RWPE2 (cell line): ENCODE data around the gene SH3GLB2.

ENCODE experiments used
- ATAC-seq: fragments of 200-7000 bp; cut with Tn5 transposase; 3 replicates; pipeline ENCODE4 v1.9.1; 2021; ENCODE audit warnings: low read depth
- DNase-seq: peaks from one replicate; pipeline ENCODE4 v3.0.0-alpha.2; 2020; ENCODE audit warnings: low spot score
- H3K27ac ChIP-seq: fragments of 450-650 bp; 2 replicates; pipeline ENCODE4 v1.5.1; 2017; ENCODE audit warnings: mild to moderate bottlenecking; ENCODE audit not compliant: poor library complexity, severe bottlenecking
- H3K27me3 ChIP-seq: fragments of 250-450 bp; sonication (Bioruptor Pico); 2 replicates; pipeline ENCODE4 v1.5.1; 2021; ENCODE audit warnings: mild to moderate bottlenecking, moderate library complexity; ENCODE audit not compliant: insufficient read depth, poor library complexity, severe bottlenecking
- H3K36me3 ChIP-seq: fragments of 250-450 bp; sonication (Bioruptor Pico); 2 replicates; pipeline ENCODE4 v1.5.1; 2020; ENCODE audit warnings: low read depth, mild to moderate bottlenecking, moderate library complexity
- H3K4me1 ChIP-seq: fragments of 250-450 bp; sonication (Bioruptor Pico); 2 replicates; pipeline ENCODE4 v1.5.1; 2021; ENCODE audit warnings: mild to moderate bottlenecking, moderate library complexity; ENCODE audit not compliant: insufficient read depth, poor library complexity, severe bottlenecking
- H3K4me3 ChIP-seq: fragments of 250-450 bp; sonication (Bioruptor Pico); 2 replicates; pipeline ENCODE4 v1.5.1; 2021; ENCODE audit warnings: mild to moderate bottlenecking, moderate library complexity; ENCODE audit not compliant: severe bottlenecking
- H3K9me3 ChIP-seq: fragments of 250-450 bp; sonication (Bioruptor Pico); 2 replicates; pipeline ENCODE4 v1.5.1; 2021; ENCODE audit warnings: mild to moderate bottlenecking, moderate library complexity; ENCODE audit not compliant: severe bottlenecking
- CTCF ChIP-seq: fragments of 450-650 bp; IDR thresholded peaks from one replicate; pipeline ENCODE4 v1.5.1; 2017; ENCODE audit warnings: mild to moderate bottlenecking, moderate library complexity; ENCODE audit not compliant: poor library complexity, severe bottlenecking

SH3GLB2 gene

GRCh38 chr9:129027224-129027684 is 877 bp downstream of the SH3GLB2 start:
- no peaks in the 10 kb centered on the region for H3K9me3 ChIP-seq
- no peak for ATAC-seq
- no peaks in the 10 kb centered on the region for H3K27me3 ChIP-seq
- peaks cover 8% of the 10 kb centered on the region for H3K4me1 ChIP-seq
- DNase-seq: no peak
- no peaks in the 10 kb centered on the region for H3K36me3 ChIP-seq
- H3K4me3 ChIP-seq: peak overlapping the region; percentile 88
- TF ChIP-seq CTCF: no peak
- peak overlapping the region; percentile 31 for H3K27ac ChIP-seq

- DNase-seq: no peak
- Histone ChIP-seq H3K36me3 (no peaks in the 10 kb centered on the region), H3K4me1 (peaks cover 8% of the 10 kb centered on the region), H3K4me3 (peak overlapping the region; percentile 88), H3K9me3 (no peaks in the 10 kb centered on the region), H3K27me3 (no peaks in the 10 kb centered on the region), H3K27ac (peak overlapping the region; percentile 31)
- peak; percentile 52 for ATAC-seq
- no peak for TF ChIP-seq CTCF
Measured at GRCh38 chr9:129026442-129027223, 1.5 kb downstream of the SH3GLB2 start.

- DNase-seq (no peak), ATAC-seq (no peak)
- peaks cover 3% of the 10 kb centered on the region; the same call in 1 of the 2 replicates for H3K36me3 ChIP-seq
- TF ChIP-seq CTCF: no peak
- no peak overlapping the region for H3K27ac ChIP-seq
- peaks cover 5% of the 10 kb centered on the region for H3K4me1 ChIP-seq
- H3K9me3 ChIP-seq: no peaks in the 10 kb centered on the region
- no peaks in the 10 kb centered on the region for H3K27me3 ChIP-seq
- H3K4me3 ChIP-seq: no peak overlapping the region
Measured at GRCh38 chr9:129023908-129024233, 4.3 kb downstream of the SH3GLB2 start.

- H3K4me1 ChIP-seq: peaks cover 5% of the 10 kb centered on the region
- H3K36me3 ChIP-seq: peaks cover 6% of the 10 kb centered on the region; the same call in 1 of the 2 replicates
- no peak overlapping the region for H3K27ac ChIP-seq
- TF ChIP-seq CTCF: no peak
- no peaks in the 10 kb centered on the region for H3K27me3 ChIP-seq
- H3K9me3 ChIP-seq: no peaks in the 10 kb centered on the region
- 0 out of 3 replicates have a peak, but pooled peaks have one; percentile 3 for ATAC-seq
- DNase-seq: no peak
- H3K4me3 ChIP-seq: no peak overlapping the region
Measured at GRCh38 chr9:129023036-129023907, 4.9 kb downstream of the SH3GLB2 start.
